ENCODE measurements around the gene AGER.

Gene AGER

DNA sequence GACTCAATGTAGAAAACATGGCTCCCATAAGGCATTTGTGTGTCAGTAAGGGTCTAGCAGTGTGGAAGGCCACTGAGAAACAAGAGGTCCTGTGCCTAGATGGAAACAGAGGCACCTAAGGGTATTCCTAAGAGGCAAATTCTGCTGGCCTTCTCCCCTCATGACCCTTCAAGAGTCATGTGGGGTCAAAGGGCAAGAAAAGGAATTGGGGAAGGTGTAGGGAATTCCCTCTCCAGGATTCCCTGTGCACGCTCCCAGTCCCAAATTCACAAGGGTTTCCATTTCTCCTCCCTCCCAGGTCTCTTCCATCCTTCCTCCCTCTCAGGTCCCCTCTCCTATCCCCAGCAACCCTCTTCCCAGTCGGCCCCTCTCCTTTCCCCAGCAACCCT is 8.7 kb downstream of the AGER start:
- Histone ChIP-seq H3K4me3 (ENCODE audit: low read depth in 1 of 2, low read length in 2 of 2) (peak overlapping the region; percentile 39 to 68), H3K4me1 (ENCODE audit: insufficient read depth, low read length) (peaks cover 39% of the 10 kb centered on the region), H3K9me3 (ENCODE audit: low read length) (no peaks in the 10 kb centered on the region), H3K27ac (ENCODE audit: low read depth, low read length) (peak overlapping the region; percentile 100), H3K9ac (ENCODE audit: low read length) (peak overlapping the region; percentile 97), H3K27me3 (ENCODE audit: control insufficient read depth in 1 of 2, insufficient read depth in 2 of 2, low read length in 2 of 2) (no peaks in the 10 kb centered on the region), H3K36me3 (ENCODE audit: insufficient read depth, low read length) (peaks cover 23% of the 10 kb centered on the region)

- H3K4me3 ChIP-seq (ENCODE audit: low read depth in 1 of 2, low read length in 2 of 2) = peak overlapping the region in 1 of 2 donors; percentile 68
- H3K27ac ChIP-seq (ENCODE audit: low read depth, low read length) = no peak overlapping the region
- H3K4me1 ChIP-seq (ENCODE audit: insufficient read depth, low read length) = peaks cover 33% of the 10 kb centered on the region
Observed at GRCh38 chr6:32174416-32174815, 9.6 kb downstream of the AGER start.

GRCh38 chr6:32173051-32173727 is 10.9 kb downstream of the AGER start:
- Histone ChIP-seq H3K9ac (ENCODE audit: low read length) (no peak overlapping the region), H3K27me3 (ENCODE audit: control insufficient read depth in 1 of 2, insufficient read depth in 2 of 2, low read length in 2 of 2) (no peaks in the 10 kb centered on the region), H3K27ac (ENCODE audit: low read depth, low read length) (peak overlapping the region; percentile 17), H3K9me3 (ENCODE audit: low read length) (no peaks in the 10 kb centered on the region), H3K4me3 (ENCODE audit: low read depth in 1 of 2, low read length in 2 of 2) (no peak overlapping the region), H3K4me1 (ENCODE audit: insufficient read depth, low read length) (peaks cover 25% of the 10 kb centered on the region), H3K36me3 (ENCODE audit: insufficient read depth, low read length) (peaks cover 30% of the 10 kb centered on the region)

More at GRCh38 chr6:32174416-32174815, 9.6 kb downstream of the AGER start:
- Histone ChIP-seq H3K9ac (ENCODE audit: low read length) (no peak overlapping the region), H3K9me3 (ENCODE audit: low read length) (no peaks in the 10 kb centered on the region), H3K27me3 (ENCODE audit: control insufficient read depth in 1 of 2, insufficient read depth in 2 of 2, low read length in 2 of 2) (no peaks in the 10 kb centered on the region), H3K36me3 (ENCODE audit: insufficient read depth, low read length) (peaks cover 23% of the 10 kb centered on the region)

- no peak overlapping the region for H3K27ac ChIP-seq (ENCODE audit: low read depth, low read length)
- peaks cover 17% of the 10 kb centered on the region for H3K4me1 ChIP-seq (ENCODE audit: insufficient read depth, low read length)
- peaks cover 50% of the 10 kb centered on the region for H3K36me3 ChIP-seq (ENCODE audit: insufficient read depth, low read length)
- no peaks in the 10 kb centered on the region for H3K9me3 ChIP-seq (ENCODE audit: low read length)
- no peak overlapping the region for H3K4me3 ChIP-seq (ENCODE audit: low read depth in 1 of 2, low read length in 2 of 2)
- H3K27me3 ChIP-seq (ENCODE audit: control insufficient read depth in 1 of 2, insufficient read depth in 2 of 2, low read length in 2 of 2) = no peaks in the 10 kb centered on the region
- H3K9ac ChIP-seq (ENCODE audit: low read length) = no peak overlapping the region
Observed at GRCh38 chr6:32171234-32171633, 12.8 kb downstream of the AGER start.

- no peak overlapping the region for H3K4me3 ChIP-seq (ENCODE audit: low read depth in 1 of 2, low read length in 2 of 2)
- no peaks in the 10 kb centered on the region for H3K9me3 ChIP-seq (ENCODE audit: low read length)
- no peak overlapping the region for H3K9ac ChIP-seq (ENCODE audit: low read length)
- peaks cover 14% of the 10 kb centered on the region for H3K4me1 ChIP-seq (ENCODE audit: insufficient read depth, low read length)
- no peak overlapping the region for H3K27ac ChIP-seq (ENCODE audit: low read depth, low read length)
- peaks cover 57% of the 10 kb centered on the region for H3K36me3 ChIP-seq (ENCODE audit: insufficient read depth, low read length)
- no peaks in the 10 kb centered on the region for H3K27me3 ChIP-seq (ENCODE audit: control insufficient read depth in 1 of 2, insufficient read depth in 2 of 2, low read length in 2 of 2)
Observed at GRCh38 chr6:32170294-32170693, 13.8 kb downstream of the AGER start.

DNA sequence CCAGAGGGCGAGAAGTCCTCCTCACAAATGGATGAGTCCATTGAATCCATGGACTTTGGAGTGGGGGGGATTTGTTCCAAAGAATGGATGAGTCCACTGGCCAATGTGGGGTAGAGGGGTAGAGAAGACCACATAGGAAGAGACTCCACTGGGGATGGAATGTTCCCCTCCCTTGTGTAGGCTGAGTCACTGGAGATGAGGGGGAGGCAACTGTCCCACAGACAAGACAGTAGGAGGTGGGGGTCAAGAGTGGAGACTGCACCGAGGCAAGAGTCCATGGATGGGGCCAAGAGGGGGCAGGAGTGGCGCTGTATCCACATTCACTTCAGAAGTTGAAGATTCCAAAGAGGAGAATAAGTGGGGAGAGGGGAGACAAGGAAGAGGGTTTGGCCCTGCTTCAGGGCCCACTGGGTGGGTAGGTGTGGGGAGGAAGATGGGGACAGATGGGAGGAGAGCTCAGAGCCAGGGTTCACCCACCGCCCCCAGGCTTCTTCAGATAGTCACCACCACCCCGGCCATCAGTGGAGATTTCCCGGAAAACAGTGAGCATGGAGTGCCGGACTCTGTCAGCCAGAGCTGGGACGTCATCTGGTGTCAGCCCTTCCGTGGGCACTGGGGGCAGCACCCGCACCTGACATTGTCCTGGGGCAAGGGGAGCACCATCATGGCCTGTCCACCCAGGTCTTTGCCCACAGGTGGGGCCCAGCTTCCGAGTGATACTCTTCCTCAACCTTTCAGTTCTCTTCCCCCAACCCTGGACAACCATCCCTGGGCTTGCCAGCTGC is 15.1 kb downstream of the AGER start:
- no peaks in the 10 kb centered on the region for H3K9me3 ChIP-seq (ENCODE audit: low read length)
- H3K9ac ChIP-seq (ENCODE audit: low read length) = no peak overlapping the region
- peaks cover 64% of the 10 kb centered on the region for H3K36me3 ChIP-seq (ENCODE audit: insufficient read depth, low read length)
- H3K27me3 ChIP-seq (ENCODE audit: control insufficient read depth in 1 of 2, insufficient read depth in 2 of 2, low read length in 2 of 2) = no peaks in the 10 kb centered on the region
- H3K4me1 ChIP-seq (ENCODE audit: insufficient read depth, low read length) = peaks cover 2% of the 10 kb centered on the region
- H3K4me3 ChIP-seq (ENCODE audit: low read depth in 1 of 2, low read length in 2 of 2) = no peak overlapping the region
- no peak overlapping the region for H3K27ac ChIP-seq (ENCODE audit: low read depth, low read length)

DNA sequence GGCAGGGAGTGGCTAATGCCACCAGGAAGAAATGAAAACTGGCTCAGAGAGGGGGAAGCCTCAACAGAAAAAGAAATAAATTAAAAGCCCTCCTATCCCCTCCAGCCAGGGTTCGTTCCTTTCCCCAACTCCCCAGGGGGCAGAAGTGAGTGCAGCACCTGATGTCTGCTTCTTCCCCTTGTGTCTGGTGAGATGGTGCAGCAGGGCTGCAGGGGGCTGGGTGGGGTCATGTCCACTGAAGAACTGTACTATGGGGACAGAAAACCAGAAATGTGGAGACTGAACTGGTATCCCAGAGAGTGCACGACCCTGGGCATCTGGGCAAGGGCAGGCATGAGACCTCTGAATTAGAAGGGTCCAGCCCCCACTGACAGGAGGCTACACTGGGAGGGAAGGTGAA is 15.7 kb downstream of the AGER start:
- Histone ChIP-seq H3K36me3 (ENCODE audit: insufficient read depth, low read length) (peaks cover 71% of the 10 kb centered on the region), H3K27me3 (ENCODE audit: control insufficient read depth in 1 of 2, insufficient read depth in 2 of 2, low read length in 2 of 2) (no peaks in the 10 kb centered on the region), H3K4me3 (ENCODE audit: low read depth in 1 of 2, low read length in 2 of 2) (no peak overlapping the region), H3K27ac (ENCODE audit: low read depth, low read length) (no peak overlapping the region), H3K9ac (ENCODE audit: low read length) (no peak overlapping the region), H3K4me1 (ENCODE audit: insufficient read depth, low read length) (no peaks in the 10 kb centered on the region), H3K9me3 (ENCODE audit: low read length) (no peaks in the 10 kb centered on the region)

DNA sequence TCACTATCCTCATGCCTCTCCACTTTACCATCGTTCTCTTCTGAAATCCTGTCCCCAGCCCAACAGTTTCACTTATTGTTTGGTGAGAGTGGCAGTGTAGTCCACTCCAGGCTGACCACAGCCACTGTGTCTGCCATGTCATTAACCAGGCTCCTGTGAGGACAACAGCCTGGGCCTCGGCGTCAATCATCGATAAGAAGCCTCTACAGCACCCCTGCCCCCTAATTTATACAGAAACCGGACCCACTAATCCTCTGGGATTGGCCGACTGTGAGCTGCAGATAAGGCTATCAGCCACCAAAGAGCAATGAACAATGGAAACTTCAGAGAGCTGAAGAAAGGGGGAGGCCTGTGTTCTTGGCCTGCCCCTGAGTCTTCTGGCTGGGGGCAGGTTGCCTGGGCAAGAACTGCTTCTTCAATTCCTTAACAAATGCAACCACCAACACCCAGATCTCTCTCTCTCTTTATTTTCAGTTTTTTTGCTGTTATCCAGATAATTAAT is 16.2 kb downstream of the AGER start:
- H3K9me3 ChIP-seq (ENCODE audit: low read length) = no peaks in the 10 kb centered on the region
- no peak overlapping the region for H3K4me3 ChIP-seq (ENCODE audit: low read depth in 1 of 2, low read length in 2 of 2)
- H3K36me3 ChIP-seq (ENCODE audit: insufficient read depth, low read length) = peaks cover 76% of the 10 kb centered on the region
- H3K4me1 ChIP-seq (ENCODE audit: insufficient read depth, low read length) = no peaks in the 10 kb centered on the region
- H3K27me3 ChIP-seq (ENCODE audit: control insufficient read depth in 1 of 2, insufficient read depth in 2 of 2, low read length in 2 of 2) = no peaks in the 10 kb centered on the region
- no peak overlapping the region for H3K27ac ChIP-seq (ENCODE audit: low read depth, low read length)
- no peak overlapping the region for H3K9ac ChIP-seq (ENCODE audit: low read length)

- no peak overlapping the region for H3K9ac ChIP-seq (ENCODE audit: low read length)
Observed at GRCh38 chr6:32167154-32167760, 16.8 kb downstream of the AGER start.

GRCh38 chr6:32166411-32167061 is 17.5 kb downstream of the AGER start:
- H3K27ac ChIP-seq (ENCODE audit: low read depth, low read length) = no peak overlapping the region
- H3K27me3 ChIP-seq (ENCODE audit: control insufficient read depth in 1 of 2, insufficient read depth in 2 of 2, low read length in 2 of 2) = no peaks in the 10 kb centered on the region
- no peak overlapping the region for H3K9ac ChIP-seq (ENCODE audit: low read length)
- no peaks in the 10 kb centered on the region for H3K4me1 ChIP-seq (ENCODE audit: insufficient read depth, low read length)
- H3K4me3 ChIP-seq (ENCODE audit: low read depth in 1 of 2, low read length in 2 of 2) = no peak overlapping the region
- H3K36me3 ChIP-seq (ENCODE audit: insufficient read depth, low read length) = peaks cover 81% of the 10 kb centered on the region
- no peaks in the 10 kb centered on the region for H3K9me3 ChIP-seq (ENCODE audit: low read length)

More at GRCh38 chr6:32167154-32167760, 16.8 kb downstream of the AGER start:
- Histone ChIP-seq H3K4me1 (ENCODE audit: insufficient read depth, low read length) (no peaks in the 10 kb centered on the region), H3K9me3 (ENCODE audit: low read length) (no peaks in the 10 kb centered on the region), H3K4me3 (ENCODE audit: low read depth in 1 of 2, low read length in 2 of 2) (no peak overlapping the region), H3K36me3 (ENCODE audit: insufficient read depth, low read length) (peaks cover 81% of the 10 kb centered on the region), H3K27me3 (ENCODE audit: control insufficient read depth in 1 of 2, insufficient read depth in 2 of 2, low read length in 2 of 2) (no peaks in the 10 kb centered on the region), H3K27ac (ENCODE audit: low read depth, low read length) (no peak overlapping the region)

GRCh38 chr6:32164295-32164694 is 19.8 kb downstream of the AGER start, which contains the start of gene EGFL8:
Gene EGFL8 (plus strand): TSS chr6:32164595. CDS start chr6:32166166, 1,571 bp downstream.
- Histone ChIP-seq H3K36me3 (ENCODE audit: insufficient read depth, low read length) (peaks cover 61% of the 10 kb centered on the region), H3K27ac (ENCODE audit: low read depth, low read length) (no peak within 1 kb of the TSS), H3K9ac (ENCODE audit: low read length) (no peak within 1 kb of the TSS), H3K4me3 (ENCODE audit: low read depth in 1 of 2, low read length in 2 of 2) (no peak within 1 kb of the TSS), H3K9me3 (ENCODE audit: low read length) (no peaks in the 10 kb centered on the region), H3K27me3 (ENCODE audit: control insufficient read depth in 1 of 2, insufficient read depth in 2 of 2, low read length in 2 of 2) (no peaks in the 10 kb centered on the region), H3K4me1 (ENCODE audit: insufficient read depth, low read length) (no peaks in the 10 kb centered on the region)

All from muscle layer of colon (tissue), 2 donors.